NB4 (cell line): ENCODE measurements around the gene BICRAL.

Source experiments
- POLR2A ChIP-seq: IDR thresholded peaks from 2 replicates; pipeline ENCODE4 v1.6.1; 2011; ENCODE audit warnings: mild to moderate bottlenecking; ENCODE audit not compliant: insufficient read length; ENCODE audit errors: extremely low read depth
- TF ChIP-seq, protein P1 (sequence below): IDR thresholded peaks from one replicate; pipeline ENCODE4 v1.5.1; 2012; ENCODE audit warnings: low read depth, low read length
- TF ChIP-seq, protein P2 (sequence below): IDR thresholded peaks from 2 replicates; pipeline ENCODE4 v1.6.1; 2011; ENCODE audit warnings: low read depth, low read length

DNA sequence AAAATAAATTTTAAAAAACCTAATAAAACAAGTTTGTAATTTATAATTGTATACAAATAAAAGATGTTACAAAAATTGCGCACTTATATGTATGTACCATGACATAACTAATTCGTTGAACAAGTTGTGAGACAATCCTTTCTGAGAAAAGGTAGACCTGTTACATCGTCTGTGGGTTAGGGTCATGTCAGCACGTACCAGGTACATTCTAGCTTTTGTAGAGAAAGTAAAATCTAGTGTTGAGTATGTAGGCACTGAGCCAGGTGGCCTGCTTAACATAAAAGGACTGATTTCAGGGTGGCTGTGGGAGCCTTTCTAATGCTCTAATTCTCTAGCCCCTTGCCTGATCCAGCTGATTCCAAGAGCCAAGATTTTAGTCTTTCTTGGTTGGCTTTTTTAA, 108.0 kb downstream of the BICRAL start:
- TF ChIP-seq, protein P1, sequence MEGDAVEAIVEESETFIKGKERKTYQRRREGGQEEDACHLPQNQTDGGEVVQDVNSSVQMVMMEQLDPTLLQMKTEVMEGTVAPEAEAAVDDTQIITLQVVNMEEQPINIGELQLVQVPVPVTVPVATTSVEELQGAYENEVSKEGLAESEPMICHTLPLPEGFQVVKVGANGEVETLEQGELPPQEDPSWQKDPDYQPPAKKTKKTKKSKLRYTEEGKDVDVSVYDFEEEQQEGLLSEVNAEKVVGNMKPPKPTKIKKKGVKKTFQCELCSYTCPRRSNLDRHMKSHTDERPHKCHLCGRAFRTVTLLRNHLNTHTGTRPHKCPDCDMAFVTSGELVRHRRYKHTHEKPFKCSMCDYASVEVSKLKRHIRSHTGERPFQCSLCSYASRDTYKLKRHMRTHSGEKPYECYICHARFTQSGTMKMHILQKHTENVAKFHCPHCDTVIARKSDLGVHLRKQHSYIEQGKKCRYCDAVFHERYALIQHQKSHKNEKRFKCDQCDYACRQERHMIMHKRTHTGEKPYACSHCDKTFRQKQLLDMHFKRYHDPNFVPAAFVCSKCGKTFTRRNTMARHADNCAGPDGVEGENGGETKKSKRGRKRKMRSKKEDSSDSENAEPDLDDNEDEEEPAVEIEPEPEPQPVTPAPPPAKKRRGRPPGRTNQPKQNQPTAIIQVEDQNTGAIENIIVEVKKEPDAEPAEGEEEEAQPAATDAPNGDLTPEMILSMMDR = no peak
- no peak for TF ChIP-seq POLR2A
- TF ChIP-seq, protein P2, sequence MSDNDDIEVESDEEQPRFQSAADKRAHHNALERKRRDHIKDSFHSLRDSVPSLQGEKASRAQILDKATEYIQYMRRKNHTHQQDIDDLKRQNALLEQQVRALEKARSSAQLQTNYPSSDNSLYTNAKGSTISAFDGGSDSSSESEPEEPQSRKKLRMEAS = no peak
